ENCODE data around the gene RALGDS.
"Not testable (repeated sequence)": the region's sequence is repeated elsewhere in the genome, so short reads cannot be mapped to it uniquely, and the experiment has no call there.

RALGDS gene

DNA sequence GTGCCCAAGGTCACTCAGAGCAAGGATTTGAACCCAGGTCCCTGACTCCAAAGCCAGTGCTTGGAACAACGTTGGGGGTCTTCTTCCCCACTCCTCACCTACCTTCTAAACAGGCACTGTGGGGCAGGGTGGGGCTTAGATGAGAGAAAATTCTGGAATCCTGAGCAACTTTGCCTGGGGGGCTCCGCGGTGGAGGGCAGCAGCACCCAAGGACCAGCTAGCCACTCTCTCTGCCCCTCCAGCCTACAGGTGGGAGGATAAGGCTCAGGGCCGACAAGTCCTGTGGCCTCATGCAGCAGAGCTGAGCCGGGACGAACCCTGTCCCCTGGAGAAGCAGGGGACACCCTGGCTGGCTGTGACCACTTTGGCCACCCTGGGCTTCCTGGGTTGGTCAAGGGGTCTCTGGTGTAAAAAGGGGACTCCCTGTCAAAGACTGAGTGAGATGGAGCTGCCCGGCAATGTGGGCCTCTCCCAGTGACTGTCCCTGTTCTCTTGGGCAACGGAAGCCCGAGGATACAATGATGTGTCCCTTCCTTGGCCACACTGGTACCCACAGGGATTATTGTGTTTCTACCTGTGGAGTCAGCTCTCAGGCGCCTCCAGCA lies 32.8 kb downstream of the RALGDS start:
- no peak for DNase-seq (ENCODE audit: low read depth)

- no peak for DNase-seq (ENCODE audit: low read depth)
Observed at GRCh38 chr9:133087429-133088145, 33.5 kb downstream of the RALGDS start.

DNA sequence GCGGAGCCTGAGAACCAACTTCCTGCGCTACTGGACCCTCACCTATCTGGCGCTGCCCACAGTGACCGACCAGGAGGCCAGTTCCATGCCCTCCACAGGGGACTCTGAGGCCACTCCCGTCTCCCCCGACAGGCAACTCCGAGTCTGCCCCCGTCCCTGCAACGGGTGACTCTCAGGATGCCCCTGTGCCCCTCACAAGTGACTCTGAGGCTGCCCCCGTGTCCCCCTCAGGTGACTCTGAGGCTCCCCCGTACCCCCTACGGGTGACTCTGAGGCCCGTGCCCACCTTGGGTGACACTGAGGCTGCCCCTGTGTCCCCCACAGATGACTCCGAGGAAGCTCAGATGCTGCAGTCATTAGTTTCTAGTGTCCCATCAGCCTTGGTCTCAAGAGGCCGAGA lies 34.1 kb downstream of the RALGDS start:
- DNase-seq (ENCODE audit: low read depth) = no peak

DNA sequence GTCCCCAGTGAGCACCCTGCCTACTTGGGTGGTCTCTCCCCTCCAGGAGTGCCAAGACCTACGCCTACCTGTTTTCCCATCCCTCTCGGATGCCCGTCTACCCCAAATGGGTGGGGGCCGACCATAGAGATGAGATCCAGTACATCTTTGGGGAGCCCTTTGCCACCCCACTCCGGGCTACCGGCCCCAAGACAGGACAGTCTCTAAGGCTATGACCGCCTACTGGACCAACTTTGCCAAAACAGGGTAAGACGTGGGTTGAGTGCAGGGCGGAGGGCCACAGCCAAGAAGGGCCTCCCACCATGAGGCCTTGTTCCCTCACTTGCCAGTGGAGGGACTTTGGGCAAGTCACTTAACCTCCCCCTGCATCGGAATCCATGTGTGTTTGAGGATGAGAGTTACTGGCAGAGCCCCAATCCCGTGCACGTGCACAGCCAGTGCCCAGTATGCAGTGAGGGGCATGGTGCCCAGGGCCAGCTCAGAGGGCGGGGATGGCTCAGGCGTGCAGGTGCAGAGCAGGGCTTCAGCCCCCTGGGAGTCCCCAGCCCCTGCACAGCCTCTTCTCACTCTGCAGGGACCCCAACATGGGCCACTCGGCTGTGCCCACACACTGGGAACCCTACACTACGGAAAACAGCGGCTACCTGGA lies 34.7 kb downstream of the RALGDS start:
- not testable (repeated sequence) for DNase-seq (ENCODE audit: low read depth)

DNA sequence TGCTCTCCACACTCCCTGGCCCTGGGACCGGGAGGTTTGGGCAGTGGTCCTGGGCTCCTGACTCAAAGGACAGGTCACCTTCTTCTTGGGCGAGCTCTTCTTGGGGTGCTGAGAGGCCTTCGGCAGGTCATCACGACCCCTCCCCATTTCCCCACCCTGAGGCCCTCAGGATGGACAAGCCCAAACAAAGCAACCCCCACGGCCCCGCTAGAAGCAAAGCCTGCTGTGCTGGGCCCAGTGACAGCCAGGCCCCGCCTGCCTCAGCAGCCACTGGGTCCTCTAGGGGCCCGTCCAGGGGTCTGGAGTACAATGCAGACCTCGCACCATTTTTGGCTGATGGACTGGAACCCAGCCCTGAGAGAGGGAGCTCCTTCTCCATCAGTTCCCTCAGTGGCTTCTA lies 37.4 kb downstream of the RALGDS start:
- not testable (repeated sequence) for DNase-seq (ENCODE audit: low read depth)

GRCh38 chr9:133081957-133082644 lies 38.9 kb downstream of the RALGDS start:
- DNase-seq (ENCODE audit: low read depth) = not testable (repeated sequence)

- not testable (repeated sequence) for DNase-seq (ENCODE audit: low read depth)
Observed at GRCh38 chr9:133080786-133081779, 40.0 kb downstream of the RALGDS start.

GRCh38 chr9:133080161-133080560 lies 40.9 kb downstream of the RALGDS start:
- no peak for DNase-seq (ENCODE audit: low read depth)

DNA sequence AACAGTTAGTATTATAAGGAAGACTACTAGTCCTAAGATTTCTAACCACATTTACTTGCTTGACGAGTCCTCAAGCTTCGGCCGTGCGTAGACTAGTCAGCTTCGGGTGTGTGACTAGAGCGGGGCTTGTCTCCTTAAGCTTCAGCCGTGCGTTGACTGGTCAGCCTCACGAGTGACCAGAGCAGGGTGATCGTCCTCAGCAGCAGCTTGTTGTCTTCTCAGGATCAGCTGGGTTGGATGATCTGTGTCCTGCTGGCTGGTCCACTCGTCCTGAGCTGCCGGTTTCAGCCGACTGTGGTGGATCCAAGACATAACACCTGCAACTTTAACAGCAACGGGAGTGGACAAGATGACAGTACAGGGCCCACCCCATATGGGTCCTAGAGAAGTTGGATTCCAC lies 42.6 kb downstream of the RALGDS start:
- DNase-seq (ENCODE audit: low read depth) = no peak

DNA sequence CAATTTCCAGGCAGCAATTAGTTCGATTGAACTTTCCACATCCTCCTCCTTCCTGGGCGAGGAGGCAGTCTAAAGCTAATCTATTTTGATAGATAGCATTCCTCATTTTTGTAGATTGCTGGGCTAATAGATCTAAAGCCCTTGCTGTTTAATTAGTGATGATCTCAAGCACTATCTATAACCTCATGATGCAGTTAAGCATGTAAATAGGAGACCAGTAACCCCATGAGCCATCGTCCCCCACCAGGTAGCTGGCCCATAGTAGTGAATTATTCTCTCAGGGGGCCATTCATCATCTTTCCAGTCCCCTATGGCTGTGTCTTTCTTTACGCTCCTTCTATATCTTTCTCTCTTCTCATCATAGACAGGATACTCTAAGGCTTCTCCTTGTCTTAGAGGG lies 44.3 kb downstream of the RALGDS start:
- DNase-seq (ENCODE audit: low read depth) = no peak

DNA sequence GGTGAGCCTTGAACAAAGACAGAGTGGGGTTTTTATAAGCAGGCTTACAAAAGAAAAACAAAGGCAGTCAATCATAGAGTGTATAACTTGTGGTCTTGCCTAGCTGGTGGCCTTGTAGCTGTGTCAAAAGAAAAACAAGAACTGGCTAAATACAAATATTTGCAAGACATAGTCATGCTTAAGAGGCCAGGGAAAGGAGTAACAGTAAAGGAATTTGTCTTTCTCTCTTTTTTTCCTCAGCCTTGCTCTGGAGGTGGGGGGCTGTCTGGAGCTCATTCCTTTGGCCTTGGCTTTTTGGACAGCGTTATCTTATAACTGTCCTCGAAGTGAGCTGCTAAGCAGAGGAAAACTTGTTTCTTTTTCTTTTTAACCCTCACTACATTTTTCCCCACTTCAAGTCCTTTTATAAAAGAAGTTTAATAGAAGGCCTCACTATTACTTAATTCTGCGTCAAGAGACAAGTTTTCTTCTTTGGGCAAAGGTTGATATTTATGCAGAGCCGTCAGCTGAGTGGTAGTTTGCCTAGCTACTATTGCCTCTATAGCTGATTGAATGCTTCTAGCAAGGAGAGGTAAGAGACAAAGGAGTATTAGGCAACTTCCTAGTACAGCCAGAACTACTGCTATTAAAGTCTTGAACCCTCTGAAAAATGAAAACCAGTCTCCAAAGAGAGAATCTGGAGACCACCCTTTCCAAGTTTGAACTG lies 45.0 kb downstream of the RALGDS start:
- DNase-seq (ENCODE audit: low read depth) = no peak

DNA sequence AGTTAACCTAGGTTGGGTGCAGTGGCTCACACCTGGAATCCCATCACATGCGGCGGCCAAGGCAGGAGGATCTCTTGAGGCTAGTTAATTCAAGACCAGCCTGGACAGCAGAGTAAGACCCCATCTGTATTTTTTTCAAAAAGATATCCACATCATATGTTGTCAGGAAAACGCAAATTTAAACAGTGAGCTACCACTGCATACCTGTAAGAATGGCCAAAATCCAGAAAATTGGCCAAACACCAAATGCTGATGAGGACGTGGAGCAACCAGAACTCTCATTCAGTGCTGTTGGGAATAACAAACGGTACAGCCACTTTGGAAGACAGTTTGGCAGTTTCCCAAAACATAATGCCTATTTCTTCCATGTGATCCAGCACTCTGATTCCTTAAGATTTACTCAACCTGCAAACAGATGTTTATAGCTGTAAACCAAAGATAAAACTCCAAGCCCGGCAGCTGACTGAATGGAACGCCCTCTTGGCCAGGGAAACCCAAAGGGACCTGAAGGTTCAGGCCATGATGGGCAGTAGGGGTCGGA lies 46.9 kb downstream of the RALGDS start:
- no peak for DNase-seq (ENCODE audit: low read depth)

DNA sequence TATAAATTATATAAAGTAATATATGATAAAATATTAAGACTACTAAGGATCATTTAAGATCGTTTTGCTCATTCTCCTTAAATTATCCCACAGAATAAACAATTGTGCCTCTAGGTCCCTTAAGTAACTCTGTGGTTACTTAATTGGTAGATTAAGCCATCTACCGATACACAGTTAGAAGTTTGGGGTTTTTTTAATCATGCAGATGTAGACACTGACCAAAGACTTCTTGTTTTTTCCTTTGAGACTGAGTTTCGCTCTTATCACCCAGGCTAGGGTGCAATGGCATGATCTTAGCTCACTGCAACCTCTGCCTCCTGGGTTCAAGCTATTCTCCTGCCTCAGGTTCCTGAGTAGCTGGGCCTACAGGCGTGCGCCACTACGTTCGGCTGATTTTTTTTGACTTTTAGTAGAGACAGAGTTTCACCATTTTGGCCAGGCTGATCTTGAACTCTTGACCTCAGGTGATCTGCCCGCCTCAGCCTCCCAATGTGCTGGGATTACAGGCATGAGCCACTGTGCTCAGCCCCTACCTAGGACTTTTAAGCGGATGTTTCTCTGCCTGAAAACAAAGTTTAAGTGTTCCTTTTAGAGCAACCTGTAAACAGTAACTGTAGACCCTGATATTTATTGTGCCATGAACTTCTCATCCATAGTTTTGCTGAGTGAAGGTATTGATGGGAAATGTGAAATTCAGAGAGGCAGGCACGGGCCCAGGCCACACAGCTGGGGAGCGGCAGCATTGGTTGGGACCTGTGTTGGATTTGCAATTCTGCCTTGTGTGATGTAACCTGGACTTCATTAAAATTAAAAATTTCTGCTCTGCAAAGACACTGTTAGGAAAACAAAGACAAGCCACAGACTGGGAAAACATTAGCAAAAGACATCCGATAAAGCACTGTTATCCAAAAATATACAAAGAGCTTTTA lies 47.7 kb downstream of the RALGDS start:
- DNase-seq (ENCODE audit: low read depth) = no peak

GRCh38 chr9:133072210-133072609 lies 48.8 kb downstream of the RALGDS start:
- not testable (repeated sequence) for DNase-seq (ENCODE audit: low read depth)

DNA sequence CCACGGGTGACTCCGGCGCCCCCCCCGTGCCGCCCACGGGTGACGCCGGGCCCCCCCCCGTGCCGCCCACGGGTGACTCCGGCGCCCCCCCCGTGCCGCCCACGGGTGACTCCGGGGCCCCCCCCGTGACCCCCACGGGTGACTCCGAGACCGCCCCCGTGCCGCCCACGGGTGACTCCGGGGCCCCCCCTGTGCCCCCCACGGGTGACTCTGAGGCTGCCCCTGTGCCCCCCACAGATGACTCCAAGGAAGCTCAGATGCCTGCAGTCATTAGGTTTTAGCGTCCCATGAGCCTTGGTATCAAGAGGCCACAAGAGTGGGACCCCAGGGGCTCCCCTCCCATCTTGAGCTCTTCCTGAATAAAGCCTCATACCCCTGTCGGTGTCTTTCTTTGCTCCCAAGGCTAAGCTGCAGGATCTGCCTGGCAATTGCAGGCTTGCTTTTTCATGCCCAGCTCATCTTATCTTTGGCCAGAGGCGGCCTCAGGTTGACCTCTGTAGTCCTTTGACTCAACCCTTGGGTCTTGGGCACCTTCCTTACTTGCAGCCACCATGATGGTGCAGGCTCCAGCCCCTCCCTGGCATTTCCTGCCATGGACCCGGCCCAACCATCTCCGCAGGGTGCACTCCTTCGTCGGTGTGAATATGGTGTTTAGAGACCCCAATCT lies 49.4 kb downstream of the RALGDS start:
- DNase-seq (ENCODE audit: low read depth) = no peak

DNA sequence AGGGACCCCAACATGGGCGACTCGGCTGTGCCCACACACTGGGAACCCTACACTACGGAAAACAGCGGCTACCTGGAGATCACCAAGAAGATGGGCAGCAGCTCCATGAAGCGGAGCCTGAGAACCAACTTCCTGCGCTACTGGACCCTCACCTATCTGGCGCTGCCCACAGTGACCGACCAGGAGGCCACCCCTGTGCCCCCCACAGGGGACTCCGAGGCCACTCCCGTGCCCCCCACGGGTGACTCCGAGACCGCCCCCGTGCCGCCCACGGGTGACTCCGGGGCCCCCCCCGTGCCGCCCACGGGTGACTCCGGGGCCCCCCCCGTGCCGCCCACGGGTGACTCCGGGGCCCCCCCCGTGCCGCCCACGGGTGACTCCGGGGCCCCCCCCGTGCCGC lies 50.1 kb downstream of the RALGDS start:
- DNase-seq (ENCODE audit: low read depth) = not testable (repeated sequence)

- not testable (repeated sequence) for DNase-seq (ENCODE audit: low read depth)
Observed at GRCh38 chr9:133070500-133070961, 50.5 kb downstream of the RALGDS start.

GRCh38 chr9:133068431-133068830 lies 52.6 kb downstream of the RALGDS start:
- DNase-seq (ENCODE audit: low read depth) = not testable (repeated sequence)

DNA sequence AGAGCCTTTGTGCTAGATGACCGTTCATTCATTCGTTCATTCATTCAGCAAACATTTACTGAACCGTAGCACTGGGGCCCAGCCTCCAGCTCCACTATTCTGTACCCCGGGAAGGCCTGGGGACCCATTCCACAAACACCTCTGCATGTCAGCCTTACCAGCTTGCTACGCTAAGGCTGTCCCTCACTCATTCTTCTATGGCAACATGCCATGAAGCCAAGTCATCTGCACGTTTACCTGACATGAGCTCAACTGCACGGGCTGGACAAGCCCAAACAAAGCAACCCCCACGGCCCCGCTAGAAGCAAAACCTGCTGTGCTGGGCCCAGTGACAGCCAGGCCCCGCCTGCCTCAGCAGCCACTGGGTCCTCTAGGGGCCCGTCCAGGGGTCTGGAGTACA lies 53.2 kb downstream of the RALGDS start:
- no peak for DNase-seq (ENCODE audit: low read depth)
